Measurements from ENCODE around the gene MOGAT3.

Gene MOGAT3

GRCh38 chr7:101200862-101201599 lies at the start of gene MOGAT3:
Gene MOGAT3, minus strand, starts transcription at chr7:101201036. Its CDS starts 182 bp downstream, at chr7:101200854.
- DNase-seq (ENCODE audit: low read depth) = no peak

DNA sequence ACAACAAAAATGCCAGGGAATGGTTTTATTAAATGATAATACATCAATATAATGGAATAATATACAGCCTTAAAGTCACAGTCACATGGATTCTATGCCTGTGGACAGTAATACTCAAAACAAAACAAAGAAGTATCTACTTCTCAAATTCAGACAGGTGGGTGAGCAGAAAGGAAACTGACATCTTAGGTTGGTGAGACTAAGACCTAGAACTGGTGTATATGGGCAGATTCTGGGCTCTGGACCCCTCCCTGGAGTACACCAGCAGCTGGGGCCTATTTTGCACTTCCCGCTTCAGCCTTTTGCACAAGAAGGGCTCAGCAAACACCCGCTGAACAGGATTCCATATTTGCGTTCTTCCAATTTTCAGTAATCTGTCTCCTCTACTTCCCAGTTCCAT lies 49.5 kb upstream of the MOGAT3 start:
- DNase-seq (ENCODE audit: low read depth) = no peak

GRCh38 chr7:101248276-101248675 lies 47.4 kb upstream of the MOGAT3 start:
- no peak for DNase-seq (ENCODE audit: low read depth)

DNA sequence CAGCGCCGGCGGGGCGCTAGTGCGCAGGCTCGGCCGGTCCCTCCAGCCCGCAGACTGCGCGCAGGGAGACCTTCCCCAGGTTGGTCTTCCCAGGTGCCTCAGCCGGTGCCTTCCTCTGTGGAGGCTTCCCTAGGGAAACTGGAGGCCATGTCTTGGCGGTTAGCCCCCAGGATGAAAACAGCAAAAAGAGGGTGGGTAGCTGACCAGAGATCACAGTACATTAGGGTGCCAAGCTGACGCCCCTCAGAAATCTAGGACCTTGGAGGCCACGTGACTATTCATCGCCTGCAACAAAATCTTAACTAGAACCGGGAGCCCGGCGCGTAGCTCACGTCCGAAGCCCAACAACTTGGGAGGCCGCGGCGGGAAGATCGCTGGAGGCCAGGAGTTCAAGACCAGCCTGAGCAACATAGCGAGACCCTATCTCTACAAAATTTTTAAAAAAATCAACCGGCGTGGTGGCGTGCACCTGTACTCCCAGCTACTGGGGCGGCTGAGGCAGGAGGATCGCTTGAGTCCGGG lies 44.4 kb upstream of the MOGAT3 start:
- DNase-seq (ENCODE audit: low read depth) = no peak

DNA sequence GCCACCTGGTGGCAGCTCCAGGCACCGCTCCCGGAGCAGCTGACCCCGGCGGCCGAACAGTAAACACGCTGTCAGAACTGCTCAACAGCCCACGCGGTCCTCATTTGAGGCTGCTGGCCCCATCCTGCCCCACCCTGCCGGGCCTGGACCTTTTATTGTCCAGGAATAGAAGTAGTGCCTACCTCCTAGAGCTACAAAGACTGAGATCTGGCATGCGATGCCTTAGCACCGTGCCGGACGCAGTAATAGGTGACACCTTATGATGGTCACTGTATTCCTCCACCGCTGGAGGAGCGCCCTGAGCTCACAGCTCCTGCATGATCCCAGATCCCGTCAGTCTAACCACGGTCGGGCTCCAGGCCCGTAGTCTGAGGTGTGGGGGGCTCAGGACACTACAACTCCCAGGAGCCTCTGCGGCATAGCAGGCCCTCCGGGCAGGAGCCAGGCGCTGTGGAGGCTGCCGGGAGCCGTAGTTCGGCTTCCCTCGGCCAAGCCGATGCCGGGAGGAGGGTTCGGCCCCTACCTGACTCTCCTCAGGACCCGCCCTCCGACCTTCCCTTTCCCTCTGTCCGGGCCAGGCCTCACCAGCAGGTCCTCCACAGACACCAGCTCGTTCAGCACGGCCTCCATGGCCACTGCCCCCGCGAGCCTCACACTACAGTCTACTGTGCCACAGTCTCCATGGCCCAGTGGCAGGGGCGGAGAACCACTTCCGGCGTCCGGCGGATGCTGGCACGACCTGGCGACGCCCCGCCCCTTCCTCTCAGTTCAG lies 43.7 kb upstream of the MOGAT3 start, which contains the start of gene FIS1:
FIS1 (minus strand) TSS at position 707 of the 772 bp plus-strand sequence; CDS start at position 630, 77 bp downstream.
- peak; percentile 44 for DNase-seq (ENCODE audit: low read depth)

DNA sequence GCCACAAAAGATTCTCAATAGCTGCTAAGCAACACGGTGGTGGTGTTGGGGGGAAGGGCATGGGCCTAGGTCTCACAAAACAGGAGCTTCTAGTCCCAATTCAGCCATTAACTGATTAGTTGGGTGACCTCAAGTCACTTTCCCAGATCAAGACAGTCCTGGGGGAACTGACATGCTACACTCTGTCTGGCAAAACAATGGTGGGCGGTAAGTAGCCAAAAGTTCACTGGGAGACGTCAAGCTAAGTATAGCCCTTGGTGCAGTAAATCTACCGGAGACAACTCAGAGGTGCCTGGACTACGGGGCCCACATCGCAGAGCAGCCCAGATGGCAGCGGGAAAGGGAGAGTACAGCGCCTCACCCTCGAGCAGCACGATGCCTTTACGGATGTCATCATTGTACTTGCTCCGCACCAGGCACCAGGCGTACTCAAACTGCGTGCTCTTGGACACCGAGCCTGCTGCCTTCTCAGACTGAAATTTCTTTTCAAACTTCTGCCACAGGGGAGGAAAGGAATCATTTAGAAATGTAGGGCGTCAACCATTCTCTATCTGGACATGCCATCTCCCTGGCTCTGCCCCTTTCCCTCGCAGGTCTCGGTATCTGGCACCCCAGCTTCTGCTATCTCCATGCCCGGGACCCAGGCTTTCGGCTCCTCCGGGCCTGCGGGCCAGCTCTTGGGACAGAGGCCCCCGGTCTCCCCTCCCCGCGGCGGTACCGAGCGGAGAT lies 43.0 kb upstream of the MOGAT3 start:
- no peak for DNase-seq (ENCODE audit: low read depth)

- no peak for DNase-seq (ENCODE audit: low read depth)
Measured at GRCh38 chr7:101241443-101242349, 40.9 kb upstream of the MOGAT3 start.

GRCh38 chr7:101241015-101241363 lies 40.2 kb upstream of the MOGAT3 start:
- no peak for DNase-seq (ENCODE audit: low read depth)

DNA sequence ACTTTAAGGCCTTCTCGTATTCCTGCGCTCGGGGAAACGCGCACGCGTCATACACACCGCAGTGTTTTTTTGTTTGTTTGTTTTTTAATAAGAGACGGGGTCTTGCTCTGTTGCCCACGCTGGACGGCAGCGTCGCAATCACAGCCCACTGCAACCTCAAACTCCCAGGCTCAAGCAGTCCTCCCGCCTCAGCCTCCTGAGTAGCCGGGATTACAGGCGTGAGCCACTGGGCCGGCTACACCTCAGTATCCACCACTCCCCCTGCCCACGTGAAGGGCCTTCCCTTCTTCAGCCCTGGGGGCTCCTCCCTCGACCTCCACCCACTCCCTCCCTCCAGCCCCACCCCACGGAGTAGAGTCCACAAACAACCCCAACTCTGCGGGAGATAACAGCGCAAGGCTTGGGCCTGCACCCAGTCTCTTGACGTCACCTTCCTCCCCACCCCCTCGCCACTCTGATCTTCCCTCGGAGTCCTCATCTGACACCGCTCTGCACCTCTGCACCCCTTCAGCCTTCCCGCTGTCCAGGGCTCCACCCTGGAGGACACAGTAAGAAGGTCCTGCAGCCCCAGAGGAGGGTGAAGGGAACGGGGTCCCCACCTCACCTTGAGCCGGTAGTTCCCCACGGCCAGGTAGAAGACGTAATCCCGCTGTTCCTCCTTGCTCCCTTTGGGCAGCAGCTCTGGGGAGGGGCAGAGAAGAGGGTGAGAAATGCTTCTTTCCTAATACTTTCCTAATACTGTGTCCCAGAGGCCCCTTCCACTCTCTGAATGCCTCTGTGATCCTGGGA lies 39.6 kb upstream of the MOGAT3 start:
- DNase-seq (ENCODE audit: low read depth) = no peak

DNA sequence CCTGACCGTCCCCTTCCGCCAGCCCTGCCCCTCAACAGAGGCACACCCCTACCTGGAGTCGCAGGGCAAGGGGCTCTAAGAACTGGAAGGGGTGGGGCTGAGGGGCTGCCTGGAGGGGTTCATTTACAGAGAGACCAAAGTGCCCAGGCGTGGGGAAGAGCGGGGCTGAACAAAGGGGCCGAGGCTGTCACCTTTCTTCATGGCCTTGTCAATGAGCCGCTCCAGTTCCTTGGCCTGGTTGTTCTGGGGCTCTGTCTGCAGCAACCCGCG lies 39.0 kb upstream of the MOGAT3 start:
- DNase-seq (ENCODE audit: low read depth) = no peak

- no peak for DNase-seq (ENCODE audit: low read depth)
Measured at GRCh38 chr7:101239191-101239950, 38.5 kb upstream of the MOGAT3 start.

DNA sequence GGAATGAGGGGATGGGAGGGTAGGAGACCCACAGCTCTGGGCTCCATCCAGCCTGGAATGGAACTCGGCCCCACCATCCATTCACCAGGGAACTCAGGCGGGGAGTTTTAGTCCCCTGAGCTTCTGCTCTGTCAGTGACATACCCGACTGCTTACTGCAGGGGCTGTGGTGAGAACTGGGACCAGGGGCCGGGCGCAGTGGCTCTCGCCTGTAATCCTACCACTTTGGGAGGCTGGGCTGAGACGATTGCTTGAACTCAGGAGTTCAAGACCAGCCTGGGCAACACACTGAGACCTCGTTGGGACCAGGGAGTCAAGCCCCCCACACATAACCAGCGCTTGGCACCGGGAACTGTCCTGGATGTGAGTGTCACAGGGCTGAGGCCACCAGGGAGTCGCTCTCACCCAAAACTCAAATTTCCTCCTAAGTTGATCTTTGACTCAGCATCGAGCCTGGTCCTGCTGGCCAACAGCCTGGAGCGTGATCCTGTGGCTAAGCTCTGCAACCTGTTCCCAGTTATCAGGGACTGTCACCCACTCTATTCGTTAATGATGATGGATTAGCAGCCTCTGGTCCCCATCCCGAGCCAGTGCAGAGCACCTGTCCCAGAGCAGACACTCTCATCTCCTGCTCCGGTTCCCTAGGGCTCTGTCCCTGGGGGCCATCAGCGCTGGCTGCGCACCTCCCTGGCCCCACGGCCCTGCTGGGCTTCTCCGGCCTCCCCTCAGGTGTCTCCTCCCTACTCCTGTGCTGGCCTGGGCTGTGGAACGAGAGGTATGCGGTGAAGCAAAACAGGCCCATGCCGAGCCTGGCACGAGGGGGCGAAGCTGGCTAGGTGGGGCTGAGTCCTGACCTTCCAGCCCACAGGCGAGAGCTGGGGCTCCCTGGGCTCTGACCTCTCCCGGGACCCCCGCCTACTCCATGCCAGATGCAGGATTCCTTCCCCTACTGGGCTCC lies 37.7 kb upstream of the MOGAT3 start:
- no peak for DNase-seq (ENCODE audit: low read depth)

DNA sequence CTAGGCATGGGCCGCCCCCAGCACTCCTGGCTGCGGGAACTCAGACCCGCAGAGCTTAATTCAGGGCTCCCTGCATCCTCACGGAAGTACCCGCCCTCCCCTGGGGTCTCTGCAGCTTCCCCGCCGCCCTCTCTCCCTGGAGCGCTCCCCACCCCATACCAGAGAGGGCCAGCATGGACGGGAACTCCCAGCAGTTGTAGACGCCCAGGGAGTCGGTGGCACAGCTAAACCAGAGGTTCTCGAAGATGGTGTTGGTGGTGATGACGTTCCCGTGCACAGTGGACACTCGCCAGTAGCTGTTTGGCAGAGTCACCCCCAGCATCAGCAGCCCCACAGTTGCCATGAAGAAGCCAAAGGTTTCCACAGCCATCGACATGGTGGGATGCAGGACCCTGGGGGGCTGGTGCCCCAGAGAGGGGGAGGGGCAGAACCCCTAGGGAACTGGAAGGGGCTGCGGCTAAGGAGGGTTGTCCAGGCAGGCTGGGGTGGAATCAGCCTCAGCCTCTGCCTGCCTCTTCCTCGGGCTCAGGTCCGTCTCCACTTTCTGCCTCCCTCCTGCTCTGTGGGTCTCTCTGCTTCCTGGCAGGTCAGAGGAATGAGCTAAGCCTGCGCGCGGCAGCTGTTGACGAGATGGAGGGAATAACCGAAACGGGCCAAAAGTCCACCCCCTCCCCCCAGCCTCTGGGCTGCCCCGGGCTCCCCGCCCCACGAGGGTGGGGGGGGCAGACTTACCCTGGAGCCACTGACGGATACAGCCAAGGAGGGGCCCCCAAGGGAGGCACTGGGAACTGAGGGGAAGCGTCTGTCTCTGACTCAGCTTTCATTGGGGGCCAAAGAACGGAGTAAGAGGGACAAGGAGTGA lies 36.6 kb upstream of the MOGAT3 start, which contains the start of gene CLDN15:
CLDN15 (minus strand) TSS at position 597 of the 862 bp plus-strand sequence; CDS start at position 376, 221 bp downstream.
- DNase-seq (ENCODE audit: low read depth) = no peak

- DNase-seq (ENCODE audit: low read depth) = no peak
Measured at GRCh38 chr7:101236292-101236835, 35.5 kb upstream of the MOGAT3 start.

DNA sequence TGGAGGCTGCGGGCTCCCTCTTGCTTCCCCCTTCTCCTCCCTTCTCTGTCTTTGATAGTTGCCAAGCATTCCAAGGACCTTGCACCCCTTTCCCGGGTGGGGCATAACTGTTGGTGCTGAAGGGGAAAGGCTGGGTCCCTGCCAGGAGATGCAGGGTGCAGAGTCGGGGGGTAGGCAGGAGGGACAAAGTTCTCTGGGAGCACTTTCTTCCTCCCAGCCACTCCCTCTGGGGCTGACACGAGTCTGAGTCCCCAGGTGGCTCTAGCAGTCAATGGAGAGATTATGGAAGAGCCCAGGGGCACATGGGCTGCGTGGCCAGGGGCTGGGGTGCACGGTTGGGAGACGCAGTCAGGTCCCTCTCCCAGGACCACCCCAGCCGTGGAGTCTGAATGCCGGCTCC lies 34.7 kb upstream of the MOGAT3 start:
- DNase-seq (ENCODE audit: low read depth) = no peak

- no peak for DNase-seq (ENCODE audit: low read depth)
Measured at GRCh38 chr7:101235050-101235449, 34.2 kb upstream of the MOGAT3 start.

- no peak for DNase-seq (ENCODE audit: low read depth)
Measured at GRCh38 chr7:101234636-101235035, 33.8 kb upstream of the MOGAT3 start.

Measured in non-pigmented ciliary epithelial cell (primary cell).